Trophoblast cell (in vitro differentiated cells and primary cell): ENCODE data around the gene UQCR11.
A peak's percentile ranks its signal among the peaks of the same experiment; 100 is the strongest.

Experiments used
- DNase-seq, 2 donors: peaks; one replicate each; pipeline ENCODE4 v3.0.0-alpha.2; 2016
- H2AFZ ChIP-seq: 2 replicates; pipeline ENCODE4 v1.6.1; 2013; ENCODE audit warnings: low read length, moderate library complexity, mild to moderate bottlenecking; ENCODE audit not compliant: insufficient read depth, poor library complexity
- H2AK5ac ChIP-seq: 2 replicates; pipeline ENCODE4 v1.6.1; 2013; ENCODE audit warnings: mild to moderate bottlenecking, low read length
- H2BK120ac ChIP-seq: 2 replicates; pipeline ENCODE4 v1.6.1; 2013; ENCODE audit warnings: low read length, mild to moderate bottlenecking, moderate library complexity; ENCODE audit not compliant: insufficient read depth, poor library complexity
- H2BK12ac ChIP-seq: 2 replicates; pipeline ENCODE4 v1.6.1; 2013; ENCODE audit warnings: mild to moderate bottlenecking, low read length, moderate library complexity
- H2BK5ac ChIP-seq: 2 replicates; pipeline ENCODE4 v1.6.1; 2013; ENCODE audit warnings: low read length, low read depth, moderate library complexity, mild to moderate bottlenecking; ENCODE audit not compliant: poor library complexity
- H3K14ac ChIP-seq: 2 replicates; pipeline ENCODE4 v1.6.1; 2013; ENCODE audit warnings: mild to moderate bottlenecking, low read length
- H3K18ac ChIP-seq: 2 replicates; pipeline ENCODE4 v1.6.1; 2013; ENCODE audit warnings: mild to moderate bottlenecking, low read length
- H3K23ac ChIP-seq: 2 replicates; pipeline ENCODE4 v1.6.1; 2013; ENCODE audit warnings: low read length
- H3K27ac ChIP-seq: 2 replicates; pipeline ENCODE4 v1.5.1; 2013; ENCODE audit warnings: low read depth, mild to moderate bottlenecking, inconsistent platforms, low read length, moderate library complexity
- H3K27me3 ChIP-seq: 2 replicates; pipeline ENCODE4 v1.6.1; 2013; ENCODE audit warnings: inconsistent platforms, mild to moderate bottlenecking, low read length, moderate library complexity; ENCODE audit not compliant: insufficient read depth
- H3K36me3 ChIP-seq, 2 experiments: 1 replicate in 1 of 2; 2 replicates in 1 of 2; pipeline ENCODE4 v1.6.1; 2013; ENCODE audit warnings: low read length in 2 of 2, mild to moderate bottlenecking in 2 of 2, moderate library complexity in 1 of 2; ENCODE audit not compliant: insufficient read depth in 2 of 2, control insufficient read depth in 1 of 2
- H3K4ac ChIP-seq: 2 replicates; pipeline ENCODE4 v1.6.1; 2013; ENCODE audit warnings: low read depth, mild to moderate bottlenecking, low read length, moderate library complexity
- H3K4me1 ChIP-seq, 2 experiments: 1 replicate in 1 of 2; 2 replicates in 1 of 2; pipeline ENCODE4 v1.6.1; 2013; ENCODE audit warnings: low read length in 2 of 2, mild to moderate bottlenecking in 2 of 2, moderate library complexity in 1 of 2; ENCODE audit not compliant: insufficient read depth in 2 of 2, control insufficient read depth in 1 of 2
- H3K4me2 ChIP-seq: 2 replicates; pipeline ENCODE4 v1.6.1; 2013; ENCODE audit warnings: inconsistent platforms, mild to moderate bottlenecking, low read length, moderate library complexity
- H3K4me3 ChIP-seq: 2 replicates; pipeline ENCODE4 v1.5.1; 2013; ENCODE audit warnings: mild to moderate bottlenecking, low read depth, low read length, inconsistent platforms
- H3K79me1 ChIP-seq: one replicate; pipeline ENCODE4 v1.6.1; 2013; ENCODE audit warnings: low read length
- H3K79me2 ChIP-seq: 2 replicates; pipeline ENCODE4 v1.6.1; 2013; ENCODE audit warnings: low read length, mild to moderate bottlenecking; ENCODE audit not compliant: control insufficient read depth, insufficient read depth, poor library complexity
- H3K9ac ChIP-seq: 2 replicates; pipeline ENCODE4 v1.6.1; 2013; ENCODE audit warnings: mild to moderate bottlenecking, low read length
- H3K9me3 ChIP-seq: 2 replicates; pipeline ENCODE4 v1.6.1; 2013; ENCODE audit warnings: low read depth, mild to moderate bottlenecking, control low read depth, inconsistent platforms, low read length; ENCODE audit not compliant: insufficient read depth
- H4K12ac ChIP-seq: 2 replicates; pipeline ENCODE4 v1.6.1; 2013; ENCODE audit warnings: low read depth, mild to moderate bottlenecking, low read length, moderate library complexity
- H4K8ac ChIP-seq: 2 replicates; pipeline ENCODE4 v1.6.1; 2013; ENCODE audit warnings: low read depth, mild to moderate bottlenecking, low read length, moderate library complexity
- H4K91ac ChIP-seq: one replicate; pipeline ENCODE4 v1.6.1; 2013; ENCODE audit warnings: low read depth, mild to moderate bottlenecking, low read length, moderate library complexity
- WGBS: extraction: QIAGEN DNeasy Blood & Tissue Kit; methylation state at CpG from one replicate; pipeline ENCODE4 v1.1.7; 2013; ENCODE audit warnings: missing lambda C conversion rate; ENCODE audit not compliant: insufficient read length, insufficient coverage; ENCODE audit errors: extremely low coverage; 5-methylcytosine and 5-hydroxymethylcytosine counted together

UQCR11 gene

DNA sequence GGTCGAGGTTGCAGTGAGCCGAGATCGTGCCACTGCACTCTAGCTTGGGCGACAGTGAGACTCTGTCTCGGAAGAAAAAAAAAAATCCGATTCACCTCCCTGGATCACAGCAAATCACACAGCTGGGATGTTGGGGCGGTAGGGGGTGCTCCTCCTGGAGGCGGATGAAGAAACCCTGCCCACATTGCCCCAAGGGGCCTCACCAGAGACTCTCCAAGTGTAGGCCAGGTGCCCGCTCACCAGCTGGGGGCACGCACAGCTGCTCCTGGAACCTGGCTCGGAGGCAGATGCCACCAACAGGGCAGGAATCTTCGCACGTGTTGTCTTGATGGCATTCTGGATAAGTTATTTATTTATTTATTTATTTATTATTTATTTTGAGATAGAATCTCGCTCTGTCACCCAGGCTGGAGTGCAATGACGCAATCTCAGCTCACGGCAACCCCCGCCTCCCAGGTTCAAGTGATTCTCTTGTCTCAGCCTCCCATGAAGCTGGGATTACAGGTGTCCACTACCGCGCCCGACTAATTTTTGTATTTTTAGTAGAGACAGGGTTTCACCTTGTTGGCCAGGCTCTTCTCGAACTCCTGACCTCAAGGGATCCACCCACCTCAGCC is 3.1 kb downstream of the UQCR11 start:
- peaks cover 13% of the 10 kb centered on the region for H3K79me2 ChIP-seq
- no peak overlapping the region for H2AFZ ChIP-seq
- no peak overlapping the region for H3K9ac ChIP-seq
- peaks cover 13% of the 10 kb centered on the region for H3K79me1 ChIP-seq
- H2BK5ac ChIP-seq: no peak overlapping the region
- H3K23ac ChIP-seq: no peak overlapping the region
- H3K14ac ChIP-seq: no peak overlapping the region
- DNase-seq: no peak
- no peak overlapping the region for H4K8ac ChIP-seq
- H3K27me3 ChIP-seq: no peaks in the 10 kb centered on the region
- no peak overlapping the region for H3K4me2 ChIP-seq
- H2BK12ac ChIP-seq: no peak overlapping the region
- no peak overlapping the region for H2BK120ac ChIP-seq
- H3K9me3 ChIP-seq: no peaks in the 10 kb centered on the region
- H3K36me3 ChIP-seq: peaks cover 29 to 34% of the 10 kb centered on the region in 2 experiments
- no peak overlapping the region for H3K4me3 ChIP-seq
- H4K12ac ChIP-seq: no peak overlapping the region
- no peak overlapping the region for H3K27ac ChIP-seq
- H3K4ac ChIP-seq: no peak overlapping the region
- H4K91ac ChIP-seq: no peak overlapping the region
- no peak overlapping the region for H3K18ac ChIP-seq
- H2AK5ac ChIP-seq: no peak overlapping the region
- no CpG with 5 or more reads among the region's 21 CpGs for WGBS
- peaks cover 8 to 9% of the 10 kb centered on the region in 2 experiments for H3K4me1 ChIP-seq

DNA sequence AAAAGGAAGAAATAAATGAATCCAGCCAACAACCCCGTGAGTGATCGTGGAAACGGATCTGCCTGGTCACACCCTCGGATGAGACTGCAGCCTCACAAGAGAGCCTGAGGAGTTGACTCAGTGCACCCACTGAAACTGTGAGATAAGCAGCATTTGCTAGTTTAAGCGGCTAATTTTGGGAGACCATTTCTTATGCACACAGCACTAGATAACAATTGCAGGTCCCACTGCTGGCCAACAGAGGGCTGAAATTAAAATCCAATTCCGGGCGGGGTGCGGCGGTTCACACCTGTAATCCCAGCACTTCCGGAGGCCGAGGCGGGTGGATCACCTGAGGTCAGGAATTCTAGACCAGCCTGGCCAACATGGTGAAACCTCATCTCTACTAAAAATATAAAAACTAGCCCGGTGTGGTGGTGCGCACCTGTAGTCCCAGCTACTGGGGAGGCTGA is 3.6 kb downstream of the UQCR11 start:
- Histone ChIP-seq H4K8ac (no peak overlapping the region), H3K36me3 (peaks cover 34 to 36% of the 10 kb centered on the region in 2 experiments), H3K79me2 (peaks cover 13% of the 10 kb centered on the region), H4K91ac (no peak overlapping the region), H3K4ac (no peak overlapping the region), H3K23ac (no peak overlapping the region), H3K4me3 (no peak overlapping the region), H3K9me3 (no peaks in the 10 kb centered on the region), H4K12ac (no peak overlapping the region), H3K4me1 (peaks cover 8 to 9% of the 10 kb centered on the region in 2 experiments), H2BK120ac (no peak overlapping the region), H3K4me2 (no peak overlapping the region), H3K9ac (no peak overlapping the region), H3K14ac (no peak overlapping the region), H2AK5ac (no peak overlapping the region), H2BK5ac (no peak overlapping the region), H3K18ac (no peak overlapping the region), H2BK12ac (no peak overlapping the region), H3K27me3 (no peaks in the 10 kb centered on the region), H3K27ac (no peak overlapping the region), H2AFZ (no peak overlapping the region), H3K79me1 (peaks cover 13% of the 10 kb centered on the region)
- WGBS: no CpG with 5 or more reads among the region's 14 CpGs
- DNase-seq: peak in 1 of 2 donors; percentile 65

DNA sequence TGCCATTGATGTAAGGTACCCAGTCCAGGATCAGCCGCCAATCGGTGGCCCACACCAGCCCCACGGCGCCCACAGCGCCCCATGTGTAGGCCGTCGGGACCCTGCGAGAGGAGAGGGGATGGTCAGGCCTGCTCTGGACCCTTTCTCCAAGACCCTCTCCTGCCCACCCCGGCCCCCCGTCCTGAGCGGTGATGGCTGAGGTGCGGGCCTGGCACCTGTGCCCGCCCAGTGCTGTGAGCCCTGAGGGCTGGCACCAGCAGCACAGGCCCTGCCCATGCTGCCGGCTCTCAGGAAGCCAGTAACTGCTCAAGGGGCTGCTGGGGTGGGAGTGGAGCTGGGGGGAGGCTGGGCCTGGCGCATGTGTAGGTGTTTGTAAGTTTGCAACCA is 5.8 kb downstream of the UQCR11 start:
- Histone ChIP-seq H3K4ac (no peak overlapping the region), H4K91ac (no peak overlapping the region), H3K79me2 (peaks cover 2% of the 10 kb centered on the region), H3K9ac (no peak overlapping the region), H3K79me1 (no peaks in the 10 kb centered on the region), H3K4me2 (no peak overlapping the region), H2AK5ac (no peak overlapping the region), H3K27ac (no peak overlapping the region), H4K12ac (no peak overlapping the region), H2BK5ac (no peak overlapping the region), H3K9me3 (no peaks in the 10 kb centered on the region), H2BK120ac (no peak overlapping the region), H2BK12ac (no peak overlapping the region), H3K14ac (no peak overlapping the region), H3K18ac (no peak overlapping the region), H4K8ac (no peak overlapping the region), H3K4me3 (no peak overlapping the region), H3K36me3 (peaks cover 40 to 42% of the 10 kb centered on the region in 2 experiments), H2AFZ (no peak overlapping the region), H3K4me1 (peaks cover 0 to 4% of the 10 kb centered on the region in 2 experiments), H3K27me3 (no peaks in the 10 kb centered on the region), H3K23ac (no peak overlapping the region)
- no peak for DNase-seq
- WGBS: no CpG with 5 or more reads among the region's 15 CpGs

DNA sequence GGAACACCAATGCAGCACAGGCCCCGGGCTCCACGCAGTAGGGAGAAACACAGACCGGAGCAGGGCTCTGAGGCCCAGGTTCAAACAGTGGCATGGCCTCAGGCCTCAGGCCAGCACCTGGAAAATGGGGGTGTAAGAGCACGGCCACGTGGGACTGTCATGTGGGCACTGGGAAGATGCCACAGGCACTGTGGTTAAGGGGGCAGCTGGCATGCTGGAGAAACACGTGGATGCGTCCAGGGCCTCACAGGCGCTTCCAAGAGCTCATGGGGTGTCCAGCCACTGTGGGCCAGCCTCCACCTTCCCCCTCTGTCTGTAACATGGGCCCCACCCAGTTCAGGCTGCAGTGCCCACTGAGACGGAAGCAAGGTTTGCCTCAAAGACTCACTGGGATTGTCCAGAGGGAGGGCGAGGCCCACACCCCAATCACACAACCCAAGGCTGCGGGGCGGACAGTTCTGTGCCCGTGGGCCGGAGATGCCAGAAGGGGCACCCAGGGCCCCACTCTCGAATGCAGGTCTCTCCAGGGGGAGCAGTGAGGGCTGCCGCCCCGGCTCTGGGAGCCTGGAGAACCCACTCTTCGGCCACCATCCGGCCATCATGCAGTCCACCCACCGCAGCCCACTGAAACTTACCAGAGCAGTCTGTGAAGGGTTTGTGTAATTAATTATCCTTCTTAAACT is 6.3 kb downstream of the UQCR11 start:
- no peak for DNase-seq
- Histone ChIP-seq H3K79me2 (peaks cover 2% of the 10 kb centered on the region), H3K4me2 (no peak overlapping the region), H3K36me3 (peaks cover 42 to 44% of the 10 kb centered on the region in 2 experiments), H2BK5ac (no peak overlapping the region), H3K4me3 (no peak overlapping the region), H3K9ac (no peak overlapping the region), H3K18ac (no peak overlapping the region), H4K91ac (no peak overlapping the region), H2BK120ac (no peak overlapping the region), H3K23ac (no peak overlapping the region), H3K4me1 (no peaks in the 10 kb centered on the region), H4K12ac (no peak overlapping the region), H2AK5ac (no peak overlapping the region), H2BK12ac (no peak overlapping the region), H3K14ac (no peak overlapping the region), H2AFZ (no peak overlapping the region), H3K4ac (no peak overlapping the region), H3K27ac (no peak overlapping the region), H3K9me3 (no peaks in the 10 kb centered on the region), H3K27me3 (no peaks in the 10 kb centered on the region), H3K79me1 (no peaks in the 10 kb centered on the region), H4K8ac (no peak overlapping the region)
- WGBS: no CpG with 5 or more reads among the region's 20 CpGs
